Measurements from ENCODE around the gene CA11. TPM values are rescaled to one million over a fixed set of nuclear protein-coding genes. Genes with fewer than 3 reads are reported as not detected.
A peak's percentile ranks its signal among the peaks of the same experiment; 100 is the strongest.

CA11 gene
- total and polyA plus RNA-seq, 9 of the 15 experiments (the other 6 are each of a cell fraction or from before 2014, with no cell fraction given), result 2.9 to 19.9 (median 8.3) TPM

DNA sequence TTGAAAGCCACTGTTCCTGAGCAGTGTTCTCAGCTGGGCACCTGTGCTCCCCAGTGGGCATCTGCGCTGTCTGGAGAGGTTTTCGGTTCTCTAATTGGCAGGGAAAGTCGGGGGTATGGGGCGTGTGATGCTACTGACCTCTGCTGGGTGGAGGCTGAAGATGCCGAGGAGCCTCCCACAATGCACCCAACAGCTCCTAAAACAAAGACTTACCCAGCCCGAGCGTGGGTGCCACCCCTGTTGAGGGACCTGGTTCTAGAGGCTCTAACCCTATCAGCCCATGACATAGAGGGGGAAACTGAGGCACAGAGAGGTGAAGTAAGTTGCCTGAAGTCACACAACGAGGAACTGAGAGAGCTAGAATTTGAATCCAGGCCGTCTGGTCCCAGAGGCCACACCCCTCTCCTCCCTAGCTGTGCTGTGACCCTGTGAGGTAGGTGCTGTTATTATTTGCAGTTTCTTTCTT is 37.2 kb downstream of the CA11 start:
- Histone ChIP-seq H3K36me3 (ENCODE audit: control insufficient read depth, insufficient read depth, low read length) (no peaks in the 10 kb centered on the region), H3K4me3 (no peak overlapping the region), H3K4me2 (ENCODE audit: insufficient read depth, low read length) (peak overlapping the region; percentile 69), H3K4me1 (replicated peaks in 1 of 2; ENCODE audit: control insufficient read depth in 2 of 2, insufficient read depth in 2 of 2, low read length in 2 of 2) (peaks cover 0 to 36% of the 10 kb centered on the region in 2 experiments; a peak in 3 of 5 replicates), H3K9ac (ENCODE audit: insufficient read depth in 1 of 2, low read depth in 2 of 2, low read length in 2 of 2) (peak overlapping the region; percentile 9 to 21; a peak in 2 of 4 replicates), H3K79me2 (ENCODE audit: control insufficient read depth, insufficient read depth, low read length) (no peaks in the 10 kb centered on the region), H3K27ac (ENCODE audit: extremely low read depth, low read depth, low read length) (no peak overlapping the region), H3K9me3 (replicated peaks; ENCODE audit: control insufficient read depth, insufficient read depth, low read depth, low read length) (no peaks in the 10 kb centered on the region), H3K27me3 (ENCODE audit: control insufficient read depth in 2 of 2, insufficient read depth in 2 of 2, low read length in 2 of 2) (no peaks in the 10 kb centered on the region), H4K20me1 (replicated peaks; ENCODE audit: control insufficient read depth, insufficient read depth, low read length) (no peaks in the 10 kb centered on the region; the same call in 1 of the 2 replicates), H2AFZ (ENCODE audit: low read depth, low read length) (peak overlapping the region; percentile 91), H3K9me1 (ENCODE audit: control insufficient read depth, insufficient read depth, low read length) (no peaks in the 10 kb centered on the region)
- DNase-seq (ENCODE audit: extremely low read depth in 1 of 4, low spot score in 3 of 4), result peak; percentile 67 to 73 (median 69)
- ChIA-PET POLR2A (interaction anchor here (1.0 to 6.1 kb wide), 5 partner anchors 9 to 294 kb away, joined by 3 to 85 read pairs (median 5); partner anchors contain the start of genes RPL18 and SPHK2), CTCF (ENCODE audit: low intra/inter-chr PET ratio) (interaction anchor here (0.7 to 0.8 kb wide), 2 partner anchors 102 to 164 kb away, joined by 3 to 4 read pairs; no protein-coding TSS in a partner anchor)
- in situ Hi-C loops (cut with MboI), result no loop called here
- BruUV-seq (replicated peaks), result no TSS peak
- 5% methylated on average over 9 of the region's 9 CpGs for WGBS (ENCODE audit: insufficient coverage, low coverage, missing lambda C conversion rate)
- peak; percentile 86 for ATAC-seq
- FAIRE-seq, result peak; percentile 90
- intact Hi-C loops (cut with micrococcal nuclease), result loop anchor here (1.0 kb wide), 1 partner anchor 20 kb away; no protein-coding TSS in a partner anchor
- TF ChIP-seq RAD21 (CRISPR knock-in tag; conservative IDR thresholded peaks at IDR 0.05 in 1 of 2, IDR thresholded peaks at IDR 0.05 in 1 of 2) (peak; percentile 56 to 73), STAG1 (CRISPR knock-in tag; IDR thresholded peaks at IDR 0.05; ENCODE audit: borderline replicate concordance) (peak; percentile 73; the same call in 1 of the 2 replicates), PYGO2 (tag; IDR thresholded peaks at IDR 0.05) (no peak), ZFX (CRISPR knock-in tag; IDR thresholded peaks at IDR 0.05) (no peak), ESRRA (IDR thresholded peaks at IDR 0.05; ENCODE audit: borderline replicate concordance, low read depth) (peak; percentile 21; the same call in 1 of the 2 replicates), BRCA1 (IDR thresholded peaks at IDR 0.05) (no peak), BRCA1 (CRISPR knock-in tag; IDR thresholded peaks at IDR 0.05) (no peak), RBM25 (IDR thresholded peaks at IDR 0.05; ENCODE audit: low read depth, low read length, severe bottlenecking) (peak; percentile 33), MAZ (CRISPR knock-in tag; conservative IDR thresholded peaks at IDR 0.05 in 1 of 2, IDR thresholded peaks at IDR 0.05 in 1 of 2) (peak in 1 of 2 experiments; percentile 45; a peak in 2 of 4 replicates), RB1 (IDR thresholded peaks at IDR 0.05; ENCODE audit: low read depth) (peak; percentile 68; the same call in 1 of the 2 replicates), MTA3 (IDR thresholded peaks at IDR 0.05; ENCODE audit: borderline replicate concordance) (0 out of 2 replicates have a peak, but pooled peaks have one; percentile 27), RCOR1 (IDR thresholded peaks at IDR 0.05; ENCODE audit: borderline replicate concordance in 1 of 2, low read depth in 2 of 2, low read length in 2 of 2) (peak in 1 of 2 experiments; percentile 67; a peak in 2 of 4 replicates), CTBP1 (IDR thresholded peaks at IDR 0.05; ENCODE audit: borderline replicate concordance) (peak; percentile 55), ZNF143 (CRISPR knock-in tag; IDR thresholded peaks at IDR 0.05) (peak; percentile 55; the same call in 1 of the 2 replicates), TCFL5 (CRISPR knock-in tag; conservative IDR thresholded peaks at IDR 0.05) (no peak), BCOR (IDR thresholded peaks at IDR 0.05) (peak; percentile 46; the same call in 1 of the 2 replicates)
- TF ChIP-seq, protein P1, sequence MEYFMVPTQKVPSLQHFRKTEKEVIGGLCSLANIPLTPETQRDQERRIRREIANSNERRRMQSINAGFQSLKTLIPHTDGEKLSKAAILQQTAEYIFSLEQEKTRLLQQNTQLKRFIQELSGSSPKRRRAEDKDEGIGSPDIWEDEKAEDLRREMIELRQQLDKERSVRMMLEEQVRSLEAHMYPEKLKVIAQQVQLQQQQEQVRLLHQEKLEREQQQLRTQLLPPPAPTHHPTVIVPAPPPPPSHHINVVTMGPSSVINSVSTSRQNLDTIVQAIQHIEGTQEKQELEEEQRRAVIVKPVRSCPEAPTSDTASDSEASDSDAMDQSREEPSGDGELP (CRISPR knock-in tag; IDR thresholded peaks at IDR 0.05; ENCODE audit: borderline replicate concordance), result 0 out of 2 replicates have a peak, but pooled peaks have one; percentile 23
- TF ChIP-seq, protein P2, sequence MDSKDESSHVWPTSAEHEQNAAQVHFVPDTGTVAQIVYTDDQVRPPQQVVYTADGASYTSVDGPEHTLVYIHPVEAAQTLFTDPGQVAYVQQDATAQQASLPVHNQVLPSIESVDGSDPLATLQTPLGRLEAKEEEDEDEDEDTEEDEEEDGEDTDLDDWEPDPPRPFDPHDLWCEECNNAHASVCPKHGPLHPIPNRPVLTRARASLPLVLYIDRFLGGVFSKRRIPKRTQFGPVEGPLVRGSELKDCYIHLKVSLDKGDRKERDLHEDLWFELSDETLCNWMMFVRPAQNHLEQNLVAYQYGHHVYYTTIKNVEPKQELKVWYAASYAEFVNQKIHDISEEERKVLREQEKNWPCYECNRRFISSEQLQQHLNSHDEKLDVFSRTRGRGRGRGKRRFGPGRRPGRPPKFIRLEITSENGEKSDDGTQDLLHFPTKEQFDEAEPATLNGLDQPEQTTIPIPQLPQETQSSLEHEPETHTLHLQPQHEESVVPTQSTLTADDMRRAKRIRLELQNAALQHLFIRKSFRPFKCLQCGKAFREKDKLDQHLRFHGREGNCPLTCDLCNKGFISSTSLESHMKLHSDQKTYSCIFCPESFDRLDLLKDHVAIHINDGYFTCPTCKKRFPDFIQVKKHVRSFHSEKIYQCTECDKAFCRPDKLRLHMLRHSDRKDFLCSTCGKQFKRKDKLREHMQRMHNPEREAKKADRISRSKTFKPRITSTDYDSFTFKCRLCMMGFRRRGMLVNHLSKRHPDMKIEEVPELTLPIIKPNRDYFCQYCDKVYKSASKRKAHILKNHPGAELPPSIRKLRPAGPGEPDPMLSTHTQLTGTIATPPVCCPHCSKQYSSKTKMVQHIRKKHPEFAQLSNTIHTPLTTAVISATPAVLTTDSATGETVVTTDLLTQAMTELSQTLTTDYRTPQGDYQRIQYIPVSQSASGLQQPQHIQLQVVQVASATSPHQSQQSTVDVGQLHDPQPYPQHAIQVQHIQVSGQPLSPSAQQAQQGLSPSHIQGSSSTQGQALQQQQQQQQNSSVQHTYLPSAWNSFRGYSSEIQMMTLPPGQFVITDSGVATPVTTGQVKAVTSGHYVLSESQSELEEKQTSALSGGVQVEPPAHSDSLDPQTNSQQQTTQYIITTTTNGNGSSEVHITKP (IDR thresholded peaks at IDR 0.05; ENCODE audit: partially characterized antibody), result peak; percentile 87

Measured in K562 (cell line).